ENCODE measurements around the gene CREB1.

The CREB1 gene

GRCh38 chr2:207558079-207558491 lies 28.3 kb downstream of the CREB1 start:
- H3K4me1 ChIP-seq (ENCODE audit: insufficient read depth, poor library complexity, severe bottlenecking) = peaks cover 13% of the 10 kb centered on the region
- H3K27ac ChIP-seq (ENCODE audit: poor library complexity, severe bottlenecking) = no peak overlapping the region
- no peak overlapping the region for H3K4me3 ChIP-seq (ENCODE audit: severe bottlenecking)
- DNase-seq (ENCODE audit: low spot score) (no peak), ATAC-seq (ENCODE audit: low read depth) (no peak)
- H3K9me3 ChIP-seq (ENCODE audit: severe bottlenecking) = no peaks in the 10 kb centered on the region
- H3K27me3 ChIP-seq (ENCODE audit: insufficient read depth, poor library complexity, severe bottlenecking) = no peaks in the 10 kb centered on the region
- TF ChIP-seq CTCF (IDR thresholded peaks at IDR 0.05; ENCODE audit: poor library complexity, severe bottlenecking) = no peak
- peaks cover 78% of the 10 kb centered on the region for H3K36me3 ChIP-seq (ENCODE audit: low read depth)

- Histone ChIP-seq H3K9me3 (ENCODE audit: severe bottlenecking) (no peaks in the 10 kb centered on the region), H3K27ac (ENCODE audit: poor library complexity, severe bottlenecking) (no peak overlapping the region), H3K27me3 (ENCODE audit: insufficient read depth, poor library complexity, severe bottlenecking) (no peaks in the 10 kb centered on the region), H3K4me3 (ENCODE audit: severe bottlenecking) (no peak overlapping the region), H3K36me3 (ENCODE audit: low read depth) (peaks cover 64% of the 10 kb centered on the region), H3K4me1 (ENCODE audit: insufficient read depth, poor library complexity, severe bottlenecking) (peaks cover 6% of the 10 kb centered on the region)
- DNase-seq (ENCODE audit: low spot score) = no peak
- TF ChIP-seq CTCF (IDR thresholded peaks at IDR 0.05; ENCODE audit: poor library complexity, severe bottlenecking) = no peak
- ATAC-seq (ENCODE audit: low read depth) = no peak
Observed at GRCh38 chr2:207561386-207562080, 31.8 kb downstream of the CREB1 start.

- Histone ChIP-seq H3K4me1 (ENCODE audit: insufficient read depth, poor library complexity, severe bottlenecking) (no peaks in the 10 kb centered on the region), H3K27ac (ENCODE audit: poor library complexity, severe bottlenecking) (no peak overlapping the region), H3K36me3 (ENCODE audit: low read depth) (peaks cover 65% of the 10 kb centered on the region), H3K4me3 (ENCODE audit: severe bottlenecking) (no peak overlapping the region), H3K27me3 (ENCODE audit: insufficient read depth, poor library complexity, severe bottlenecking) (no peaks in the 10 kb centered on the region), H3K9me3 (ENCODE audit: severe bottlenecking) (no peaks in the 10 kb centered on the region)
- no peak for TF ChIP-seq CTCF (IDR thresholded peaks at IDR 0.05; ENCODE audit: poor library complexity, severe bottlenecking)
- no peak for ATAC-seq (ENCODE audit: low read depth)
- no peak for DNase-seq (ENCODE audit: low spot score)
Observed at GRCh38 chr2:207565736-207566500, 36.2 kb downstream of the CREB1 start.

- TF ChIP-seq CTCF (IDR thresholded peaks at IDR 0.05; ENCODE audit: poor library complexity, severe bottlenecking) = no peak
- ATAC-seq (ENCODE audit: low read depth) = no peak
- no peak overlapping the region for H3K4me3 ChIP-seq (ENCODE audit: severe bottlenecking)
- no peak overlapping the region for H3K27ac ChIP-seq (ENCODE audit: poor library complexity, severe bottlenecking)
- no peaks in the 10 kb centered on the region for H3K27me3 ChIP-seq (ENCODE audit: insufficient read depth, poor library complexity, severe bottlenecking)
- H3K36me3 ChIP-seq (ENCODE audit: low read depth) = peaks cover 65% of the 10 kb centered on the region
- no peaks in the 10 kb centered on the region for H3K4me1 ChIP-seq (ENCODE audit: insufficient read depth, poor library complexity, severe bottlenecking)
- no peaks in the 10 kb centered on the region for H3K9me3 ChIP-seq (ENCODE audit: severe bottlenecking)
- DNase-seq (ENCODE audit: low spot score) = no peak
Observed at GRCh38 chr2:207567671-207568070, 37.9 kb downstream of the CREB1 start.

- H3K27ac ChIP-seq (ENCODE audit: poor library complexity, severe bottlenecking) = no peak overlapping the region
Observed at GRCh38 chr2:207571370-207571769, 41.6 kb downstream of the CREB1 start.

More at GRCh38 chr2:207571370-207571769, 41.6 kb downstream of the CREB1 start:
- Histone ChIP-seq H3K4me1 (ENCODE audit: insufficient read depth, poor library complexity, severe bottlenecking) (no peaks in the 10 kb centered on the region), H3K9me3 (ENCODE audit: severe bottlenecking) (peaks cover under 1% of the 10 kb centered on the region), H3K36me3 (ENCODE audit: low read depth) (peaks cover 86% of the 10 kb centered on the region), H3K27me3 (ENCODE audit: insufficient read depth, poor library complexity, severe bottlenecking) (no peaks in the 10 kb centered on the region), H3K4me3 (ENCODE audit: severe bottlenecking) (no peak overlapping the region)
- no peak for TF ChIP-seq CTCF (IDR thresholded peaks at IDR 0.05; ENCODE audit: poor library complexity, severe bottlenecking)
- ATAC-seq (ENCODE audit: low read depth) (no peak), DNase-seq (ENCODE audit: low spot score) (no peak)

Data from RWPE2 (cell line).